ENCODE measurements around the gene CEL. TPM values are rescaled to one million over a fixed set of nuclear protein-coding genes. Genes with fewer than 3 reads are reported as not detected.
A peak's percentile ranks its signal among the peaks of the same experiment; 100 is the strongest.

The CEL gene
- total RNA-seq, 1 experiment from 2014 or later = 3.1 TPM

DNA sequence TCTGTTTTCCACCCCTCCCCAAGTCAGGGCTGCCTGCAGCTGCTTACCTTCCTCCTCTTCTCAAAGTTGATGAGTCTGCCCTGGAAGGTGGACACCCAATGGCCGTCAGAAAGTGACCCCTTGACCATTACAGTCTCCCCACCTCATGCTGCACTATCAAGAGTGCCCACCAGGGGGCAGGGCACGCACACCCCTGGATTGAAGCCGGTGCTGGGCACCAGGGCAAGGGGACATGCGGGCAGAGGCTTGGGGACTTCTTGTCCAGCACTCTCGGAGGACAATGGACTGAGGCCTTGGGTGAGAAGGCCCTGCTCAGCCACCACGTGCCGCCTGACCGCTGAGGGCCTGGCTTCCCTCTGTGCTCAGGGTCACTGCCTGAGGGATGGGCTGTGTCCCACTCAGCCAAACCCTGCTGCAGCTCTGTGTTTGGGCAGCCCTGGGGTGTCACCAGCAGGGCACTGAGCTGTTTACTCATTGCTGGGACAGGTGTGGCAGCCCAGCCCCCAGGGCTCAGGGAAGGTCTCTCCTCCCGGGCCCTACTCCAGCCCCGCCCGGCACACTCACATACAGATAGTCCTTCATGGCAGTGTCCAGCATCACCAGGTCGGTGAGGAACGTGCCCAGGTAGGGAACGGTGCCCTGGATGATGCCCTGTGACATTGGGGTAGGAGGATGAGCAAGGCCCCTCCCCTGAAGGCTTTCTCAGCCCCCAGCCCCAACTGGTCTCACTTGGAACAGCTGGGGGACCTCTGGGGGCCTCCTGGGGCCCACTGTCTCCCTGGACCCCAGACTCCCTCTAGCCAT is 41.6 kb downstream of the CEL start:
- no peak overlapping the region for H3K4me3 Mint-ChIP-seq (ENCODE audit: low read depth, unreplicated experiment)
- no peaks in the 10 kb centered on the region for H3K27me3 Mint-ChIP-seq (ENCODE audit: unreplicated experiment)
- H3K36me3 Mint-ChIP-seq (ENCODE audit: insufficient read depth, unreplicated experiment) = peaks cover 15% of the 10 kb centered on the region
- no TSS peak for BruUV-seq (replicated peaks)
- H3K27ac Mint-ChIP-seq (ENCODE audit: unreplicated experiment) = no peak overlapping the region
- DNase-seq = peak; percentile 74
- no peaks in the 10 kb centered on the region for H3K9me3 Mint-ChIP-seq (ENCODE audit: low read depth, unreplicated experiment)
- CTCF ChIA-PET = interaction anchor here (0.6 to 4.1 kb wide), 4 partner anchors 9 to 44 kb away, joined by 3 to 36 read pairs (median 8); no protein-coding TSS in a partner anchor
- TF ChIP-seq, protein P1, sequence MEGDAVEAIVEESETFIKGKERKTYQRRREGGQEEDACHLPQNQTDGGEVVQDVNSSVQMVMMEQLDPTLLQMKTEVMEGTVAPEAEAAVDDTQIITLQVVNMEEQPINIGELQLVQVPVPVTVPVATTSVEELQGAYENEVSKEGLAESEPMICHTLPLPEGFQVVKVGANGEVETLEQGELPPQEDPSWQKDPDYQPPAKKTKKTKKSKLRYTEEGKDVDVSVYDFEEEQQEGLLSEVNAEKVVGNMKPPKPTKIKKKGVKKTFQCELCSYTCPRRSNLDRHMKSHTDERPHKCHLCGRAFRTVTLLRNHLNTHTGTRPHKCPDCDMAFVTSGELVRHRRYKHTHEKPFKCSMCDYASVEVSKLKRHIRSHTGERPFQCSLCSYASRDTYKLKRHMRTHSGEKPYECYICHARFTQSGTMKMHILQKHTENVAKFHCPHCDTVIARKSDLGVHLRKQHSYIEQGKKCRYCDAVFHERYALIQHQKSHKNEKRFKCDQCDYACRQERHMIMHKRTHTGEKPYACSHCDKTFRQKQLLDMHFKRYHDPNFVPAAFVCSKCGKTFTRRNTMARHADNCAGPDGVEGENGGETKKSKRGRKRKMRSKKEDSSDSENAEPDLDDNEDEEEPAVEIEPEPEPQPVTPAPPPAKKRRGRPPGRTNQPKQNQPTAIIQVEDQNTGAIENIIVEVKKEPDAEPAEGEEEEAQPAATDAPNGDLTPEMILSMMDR (IDR thresholded peaks at IDR 0.05; ENCODE audit: unreplicated experiment) = peak; percentile 89
- H3K4me1 Mint-ChIP-seq (ENCODE audit: low read depth, unreplicated experiment) = no peaks in the 10 kb centered on the region
- intact Hi-C loops (cut with micrococcal nuclease; ENCODE audit: unreplicated experiment) = loop anchor here (1.0 kb wide), 1 partner anchor 41 kb away; no protein-coding TSS in a partner anchor

DNA sequence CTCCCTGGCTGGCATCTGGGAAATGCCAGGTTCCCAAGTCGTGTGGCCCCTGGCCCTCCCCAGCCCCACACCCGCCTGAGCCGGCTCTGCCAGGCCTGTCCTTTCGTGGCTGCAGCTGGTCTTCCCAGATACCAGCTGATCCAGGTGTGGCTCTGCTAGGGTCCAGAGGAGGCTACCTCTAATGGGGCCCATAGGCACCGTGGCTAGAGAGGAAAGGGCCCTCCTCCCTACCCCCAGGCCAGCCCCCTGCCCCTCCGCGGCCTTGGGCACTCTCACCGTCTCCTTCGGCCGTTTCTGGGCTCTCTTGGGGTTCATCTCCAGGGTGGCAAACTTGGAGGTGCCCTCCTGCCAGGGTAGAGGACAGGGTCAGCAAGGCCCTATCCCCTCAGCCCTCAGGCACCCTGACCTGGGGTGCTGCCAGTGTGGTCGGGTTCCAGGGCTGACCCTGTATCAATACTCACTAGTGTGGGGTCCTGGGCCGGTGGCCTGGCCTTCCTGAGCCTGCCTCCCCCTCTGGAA is 42.3 kb downstream of the CEL start:
- H3K36me3 Mint-ChIP-seq (ENCODE audit: insufficient read depth, unreplicated experiment) = peaks cover 13% of the 10 kb centered on the region

DNA sequence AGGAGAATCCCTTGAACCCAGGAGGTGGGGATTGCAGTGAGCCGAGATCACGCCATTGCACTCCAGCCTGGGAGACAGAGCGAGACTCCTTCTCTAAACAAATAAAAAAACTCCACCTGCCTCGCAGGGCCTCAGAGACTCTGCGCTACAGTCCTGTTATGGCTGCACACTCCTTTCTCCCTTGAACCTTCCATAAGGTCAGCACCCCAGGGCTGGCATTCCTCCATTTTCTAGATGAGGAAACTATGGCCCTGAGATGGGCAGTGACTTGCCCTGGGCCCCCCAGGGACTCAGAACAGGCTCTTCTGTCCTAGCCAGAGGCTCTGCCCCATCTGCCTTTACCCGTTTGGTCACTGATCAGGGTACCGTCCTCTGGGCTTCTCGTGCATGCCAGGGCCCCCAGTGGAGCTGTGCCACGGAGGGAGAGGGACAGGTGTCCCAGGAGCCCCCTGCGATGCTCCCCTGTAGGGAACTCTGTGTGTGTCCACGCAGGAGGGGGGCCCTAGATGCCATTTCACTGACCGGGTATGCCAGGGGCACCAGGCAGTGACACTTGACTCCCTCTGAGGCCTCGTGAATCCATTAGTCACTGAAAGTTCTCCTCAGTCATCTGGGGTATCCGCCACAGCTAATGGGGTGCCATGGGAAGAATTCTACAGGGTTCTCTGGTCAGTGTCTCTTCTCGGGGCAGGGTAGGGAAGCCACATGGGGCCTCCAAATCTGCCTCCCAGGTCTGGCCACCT is 43.1 kb downstream of the CEL start:
- DNase-seq = no peak
- no peaks in the 10 kb centered on the region for H3K9me3 Mint-ChIP-seq (ENCODE audit: low read depth, unreplicated experiment)
- intact Hi-C loops (cut with micrococcal nuclease; ENCODE audit: unreplicated experiment) = no loop called here
- no peak overlapping the region for H3K27ac Mint-ChIP-seq (ENCODE audit: unreplicated experiment)
- no peak overlapping the region for H3K4me3 Mint-ChIP-seq (ENCODE audit: low read depth, unreplicated experiment)
- H3K36me3 Mint-ChIP-seq (ENCODE audit: insufficient read depth, unreplicated experiment) = peaks cover 13% of the 10 kb centered on the region
- CTCF ChIA-PET = interaction anchor here (4.1 kb wide), 1 partner anchor 40 kb away, joined by 36 read pairs; no protein-coding TSS in a partner anchor
- no peaks in the 10 kb centered on the region for H3K4me1 Mint-ChIP-seq (ENCODE audit: low read depth, unreplicated experiment)
- TF ChIP-seq, protein P1 (IDR thresholded peaks at IDR 0.05; ENCODE audit: unreplicated experiment) = no peak
- H3K27me3 Mint-ChIP-seq (ENCODE audit: unreplicated experiment) = no peaks in the 10 kb centered on the region
- no TSS peak for BruUV-seq (replicated peaks)

More for the DNA sequence above, 42.3 kb downstream of the CEL start:
- BruUV-seq (replicated peaks) = no TSS peak
- TF ChIP-seq, protein P1 (IDR thresholded peaks at IDR 0.05; ENCODE audit: unreplicated experiment) = no peak
- Mint-ChIP-seq H3K27me3 (ENCODE audit: unreplicated experiment) (no peaks in the 10 kb centered on the region), H3K9me3 (ENCODE audit: low read depth, unreplicated experiment) (no peaks in the 10 kb centered on the region), H3K4me3 (ENCODE audit: low read depth, unreplicated experiment) (no peak overlapping the region), H3K27ac (ENCODE audit: unreplicated experiment) (no peak overlapping the region), H3K4me1 (ENCODE audit: low read depth, unreplicated experiment) (no peaks in the 10 kb centered on the region)
- intact Hi-C loops (cut with micrococcal nuclease; ENCODE audit: unreplicated experiment) = loop anchor here (1.0 kb wide), 1 partner anchor 40 kb away; no protein-coding TSS in a partner anchor
- no peak for DNase-seq
- CTCF ChIA-PET = interaction anchor here (1.3 to 4.1 kb wide), 3 partner anchors 30 to 44 kb away, joined by 6 to 36 read pairs (median 11); no protein-coding TSS in a partner anchor

DNA sequence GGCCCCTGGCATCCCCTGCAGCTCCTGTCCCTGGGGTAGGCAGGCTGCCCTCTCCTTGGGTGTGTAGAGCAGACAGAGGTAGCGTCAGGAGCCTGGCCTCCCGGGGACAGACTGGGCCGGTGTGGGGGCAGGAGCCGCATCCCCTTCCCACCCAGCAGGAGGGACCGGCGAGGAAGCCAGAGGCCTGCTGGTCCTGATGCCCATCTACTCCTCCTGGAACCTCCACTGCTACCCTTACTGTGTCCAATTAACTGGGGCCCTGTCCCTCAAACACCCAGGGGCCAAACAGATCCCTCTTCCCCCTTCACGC is 43.6 kb downstream of the CEL start:
- no peaks in the 10 kb centered on the region for H3K27me3 Mint-ChIP-seq (ENCODE audit: unreplicated experiment)

More for the DNA sequence above, 43.6 kb downstream of the CEL start:
- BruUV-seq (replicated peaks) = no TSS peak
- CTCF ChIA-PET = no interaction called here
- TF ChIP-seq, protein P1 (IDR thresholded peaks at IDR 0.05; ENCODE audit: unreplicated experiment) = no peak
- intact Hi-C loops (cut with micrococcal nuclease; ENCODE audit: unreplicated experiment) = no loop called here
- Mint-ChIP-seq H3K4me3 (ENCODE audit: low read depth, unreplicated experiment) (no peak overlapping the region), H3K4me1 (ENCODE audit: low read depth, unreplicated experiment) (no peaks in the 10 kb centered on the region), H3K36me3 (ENCODE audit: insufficient read depth, unreplicated experiment) (peaks cover 18% of the 10 kb centered on the region), H3K27ac (ENCODE audit: unreplicated experiment) (no peak overlapping the region), H3K9me3 (ENCODE audit: low read depth, unreplicated experiment) (no peaks in the 10 kb centered on the region)
- DNase-seq = no peak
